Kidney capillary endothelial cell (primary cell): ENCODE measurements around the gene SIGLEC12.
"Not testable (repeated sequence)": the region's sequence is repeated elsewhere in the genome, so short reads cannot be mapped to it uniquely, and the experiment has no call there.

Source experiments
- DNase-seq: peaks from one replicate; pipeline ENCODE4 v3.0.0-alpha.2; 2018; ENCODE audit warnings: low spot score

The SIGLEC12 gene

GRCh38 chr19:51457351-51458013 lies 44.1 kb downstream of the SIGLEC12 start:
- DNase-seq, result no peak

- no peak for DNase-seq
Observed at GRCh38 chr19:51456541-51457290, 44.9 kb downstream of the SIGLEC12 start.

GRCh38 chr19:51450730-51451307 lies 50.8 kb downstream of the SIGLEC12 start:
- DNase-seq, result no peak

GRCh38 chr19:51448411-51449016 lies 53.1 kb downstream of the SIGLEC12 start:
- DNase-seq, result no peak

- DNase-seq, result no peak
Observed at GRCh38 chr19:51448011-51448410, 53.6 kb downstream of the SIGLEC12 start.

GRCh38 chr19:51447510-51447909 lies 54.1 kb downstream of the SIGLEC12 start:
- not testable (repeated sequence) for DNase-seq

GRCh38 chr19:51441410-51442390 lies 59.9 kb downstream of the SIGLEC12 start:
- DNase-seq, result no peak
